Fibroblast of upper back skin (primary cell): ENCODE data around the gene TMC1.

Experiments used
- DNase-seq: peaks from one replicate; pipeline ENCODE4 v3.0.0-alpha.2; 2013

TMC1 gene

DNA sequence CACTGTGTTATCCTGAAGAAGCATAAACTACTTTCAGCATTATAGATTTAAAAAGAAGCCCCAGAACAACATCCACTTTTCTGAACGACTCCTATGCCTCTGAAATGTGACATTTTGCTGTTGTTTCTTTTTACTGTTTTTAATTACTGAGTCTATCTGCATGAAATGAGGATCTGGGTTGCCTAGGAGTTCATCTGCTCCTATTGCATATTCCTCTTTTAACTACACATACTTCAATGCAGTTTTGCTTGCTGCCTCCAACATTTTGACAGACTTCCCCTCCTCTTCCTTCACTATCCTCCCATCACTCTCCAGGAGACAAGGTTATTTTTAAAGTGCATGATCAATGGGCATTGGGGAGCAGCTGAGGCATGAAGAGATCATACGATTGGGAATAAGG, 164.5 kb downstream of the TMC1 start:
- DNase-seq, result no peak

DNA sequence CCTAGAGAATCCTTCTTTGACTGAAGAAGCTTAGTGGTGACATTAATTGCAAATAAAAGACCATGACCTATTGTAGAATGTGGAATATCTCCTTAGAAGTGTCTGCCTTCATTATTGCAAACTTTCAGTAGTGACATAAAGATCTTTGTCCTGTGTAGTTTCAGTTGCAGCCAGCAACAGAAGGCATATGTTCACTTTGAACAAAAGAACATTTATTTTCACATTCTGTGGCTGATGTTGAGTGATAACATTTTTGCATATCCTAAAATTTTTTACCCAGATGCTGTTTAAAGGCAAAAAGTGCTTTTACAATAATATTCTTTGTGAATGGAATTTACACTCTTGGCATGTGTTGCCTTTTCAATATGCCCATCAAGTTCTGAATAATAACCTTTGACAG, 165.9 kb downstream of the TMC1 start:
- DNase-seq, result no peak

DNA sequence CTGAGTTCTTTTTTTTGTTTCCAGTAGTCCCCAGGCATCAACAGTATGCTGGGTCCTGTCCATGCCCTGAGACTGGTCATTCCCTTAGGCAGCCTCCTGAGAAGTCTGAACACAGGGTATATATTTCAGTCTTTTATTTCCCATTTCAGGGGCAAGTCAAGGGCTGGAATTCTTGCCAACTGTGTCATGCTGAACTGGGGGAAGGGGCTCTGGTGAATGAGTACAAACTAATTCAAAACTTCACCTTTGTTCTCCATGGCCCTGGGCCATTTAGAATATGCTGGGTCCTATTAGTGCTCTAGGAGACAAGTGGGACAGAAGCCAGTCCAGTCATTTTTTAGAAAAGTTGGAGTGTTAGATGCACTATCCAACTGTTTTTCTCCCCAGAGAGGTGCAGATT, 170.3 kb downstream of the TMC1 start:
- DNase-seq, result no peak

DNA sequence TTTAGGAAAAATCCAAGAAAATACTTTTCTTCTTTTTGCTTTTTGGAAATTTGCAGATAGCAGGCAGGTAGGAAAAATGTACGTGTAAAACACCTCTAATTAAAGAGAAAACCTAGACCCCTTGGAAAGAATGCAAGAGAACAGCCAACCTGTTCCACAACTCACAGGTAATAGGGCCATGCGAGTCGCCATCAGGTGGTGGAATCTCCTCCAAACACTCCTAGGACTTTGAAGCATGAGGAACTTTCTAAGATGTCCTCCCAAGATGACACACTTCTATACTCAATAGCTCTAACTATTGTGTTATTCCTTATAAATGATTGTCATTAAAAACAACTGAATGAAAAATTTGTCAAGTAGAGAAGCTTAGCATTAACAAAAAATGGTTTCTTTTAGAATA, 174.0 kb downstream of the TMC1 start:
- no peak for DNase-seq

DNA sequence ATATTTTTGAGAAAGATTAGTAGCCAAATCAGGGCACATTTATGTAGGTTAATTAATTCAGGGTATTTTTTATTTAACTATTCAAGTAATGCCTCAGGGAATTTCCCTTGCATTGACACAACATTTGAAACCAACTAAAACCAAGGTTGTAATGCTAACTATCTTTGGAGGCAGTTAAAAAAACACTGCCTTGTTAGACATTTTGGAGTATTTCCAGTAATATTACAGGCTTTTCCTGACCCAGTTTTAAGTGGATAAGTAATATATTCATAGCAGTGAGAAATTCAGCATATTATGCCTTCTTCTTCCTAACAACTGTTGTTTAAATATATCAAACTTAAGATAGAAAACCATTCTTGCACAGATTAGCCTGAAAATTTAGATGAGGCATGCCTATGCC, 175.1 kb downstream of the TMC1 start:
- no peak for DNase-seq

DNA sequence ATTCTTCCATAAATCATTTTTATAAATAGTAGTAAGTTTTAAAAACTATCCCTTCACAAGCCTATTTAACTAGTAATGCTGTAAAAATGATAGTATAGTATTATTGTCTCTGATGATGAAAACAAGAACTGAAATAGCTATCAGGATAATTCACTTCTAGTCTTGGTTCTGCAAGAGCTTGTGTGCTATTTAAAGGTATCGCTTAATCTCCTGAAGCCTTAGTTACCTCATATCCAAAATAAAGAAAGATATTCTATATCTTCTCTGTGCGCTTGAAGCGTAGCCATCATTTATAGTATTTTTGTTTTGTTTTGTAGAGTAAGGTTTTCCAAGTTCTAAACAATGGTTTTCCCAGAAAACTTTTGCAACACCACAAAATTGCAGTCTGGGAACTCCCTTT, 180.1 kb downstream of the TMC1 start:
- DNase-seq, result no peak

DNA sequence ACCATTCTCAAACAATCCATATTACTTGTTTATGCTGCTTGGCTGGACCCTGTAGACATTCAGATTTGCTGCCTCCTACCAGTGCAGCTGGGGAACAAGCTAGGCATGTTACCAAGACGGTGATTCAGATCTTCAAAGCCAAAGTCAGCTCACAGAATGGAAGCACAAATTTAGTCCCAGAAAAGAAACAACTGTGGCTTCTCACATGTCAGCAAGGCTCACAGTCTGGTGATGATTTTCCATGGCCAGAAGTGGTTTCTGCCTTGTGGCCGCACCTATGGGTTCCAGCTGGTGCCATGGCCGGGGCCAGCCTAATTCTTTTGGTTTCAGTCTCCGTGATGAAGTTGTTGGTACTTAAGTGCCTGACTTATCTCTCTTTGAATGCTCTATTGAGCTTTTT, 182.2 kb downstream of the TMC1 start:
- peak; percentile 39 for DNase-seq

DNA sequence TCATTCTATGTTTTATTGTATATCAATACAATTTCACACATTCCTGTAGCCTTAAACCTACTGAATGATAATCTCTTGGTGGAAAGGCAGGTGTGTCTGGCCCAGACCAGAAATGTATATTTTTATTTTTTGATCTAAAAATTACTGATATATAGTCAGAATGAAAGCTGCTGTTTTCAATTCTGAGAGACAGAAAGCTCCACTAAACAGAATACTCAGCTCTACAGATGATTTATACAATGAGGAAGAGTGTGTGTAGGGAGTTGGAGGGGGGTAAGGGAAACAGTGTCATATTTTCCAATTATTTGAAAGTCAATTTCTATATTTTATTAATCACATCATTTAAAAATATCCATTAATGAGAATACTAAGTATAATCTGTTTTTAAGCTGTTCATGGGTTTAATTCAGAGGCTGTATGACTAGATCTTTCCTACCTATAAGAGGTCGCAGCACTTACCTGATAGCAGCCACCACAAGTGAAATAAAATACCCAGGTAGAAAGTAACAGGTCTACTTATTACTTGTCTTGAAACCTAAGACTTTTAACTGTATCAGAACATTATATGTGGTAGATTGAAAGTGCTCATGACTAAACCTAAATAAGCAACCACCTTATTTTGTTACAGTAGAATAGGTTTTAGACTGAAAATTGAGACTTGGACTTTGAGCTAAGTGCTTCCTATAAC, 183.4 kb downstream of the TMC1 start:
- no peak for DNase-seq

DNA sequence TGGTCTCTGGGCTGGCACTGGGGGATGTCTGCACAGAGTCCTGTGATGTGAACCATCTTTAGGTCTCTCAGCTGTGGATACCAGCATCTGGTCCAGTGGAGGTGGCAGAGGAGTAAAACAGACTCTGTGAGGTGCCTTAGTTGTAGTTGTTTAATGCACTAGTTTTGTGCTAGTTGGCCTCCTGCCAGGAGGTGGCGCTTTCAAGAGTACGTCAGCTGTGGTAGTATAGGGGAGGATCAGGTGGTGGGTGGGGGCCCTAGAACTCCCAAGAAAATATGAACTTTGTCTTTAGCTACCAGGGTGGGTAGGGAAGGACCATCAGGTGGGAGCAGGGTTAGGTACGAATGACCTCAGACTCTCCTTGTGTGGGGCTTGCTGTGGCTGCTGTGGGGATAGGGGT, 197.1 kb downstream of the TMC1 start:
- DNase-seq, result no peak

DNA sequence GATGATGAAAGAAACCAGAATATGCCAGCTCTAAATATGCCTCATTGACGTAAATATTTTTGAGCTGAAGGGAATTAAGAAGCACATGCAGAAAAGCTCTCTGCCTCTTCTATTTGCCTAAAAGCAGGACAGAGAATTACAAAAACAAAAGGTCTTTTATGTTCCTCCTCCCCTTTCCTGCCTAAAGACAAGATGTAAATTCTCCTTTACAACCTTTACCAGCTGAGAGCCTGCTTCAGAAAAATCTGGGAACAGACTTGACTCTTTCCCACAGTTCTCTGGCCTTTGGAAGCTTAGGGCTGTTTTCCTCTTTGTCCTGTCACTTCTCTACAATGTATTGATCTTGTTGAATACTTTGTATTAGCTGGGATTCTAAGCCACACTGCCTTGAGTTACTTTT, 199.7 kb downstream of the TMC1 start:
- no peak for DNase-seq

DNA sequence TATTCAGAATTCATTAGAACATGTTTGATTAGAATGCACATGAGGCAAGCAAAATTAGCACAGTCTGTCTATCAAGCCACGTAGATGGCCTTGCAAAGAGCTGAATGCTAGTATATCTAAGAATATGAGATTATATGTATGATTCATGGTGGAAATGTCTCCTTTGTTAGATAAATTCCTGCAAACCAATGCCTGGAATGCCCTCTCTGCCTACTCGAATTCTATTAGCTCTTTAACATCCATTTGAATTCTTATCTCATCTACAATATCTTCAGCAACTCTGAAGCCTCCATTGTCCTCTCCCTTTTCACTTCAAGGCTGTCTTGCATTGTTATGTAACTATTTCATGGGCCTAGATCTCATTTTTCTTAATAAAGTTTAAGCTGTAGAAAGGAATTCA, 205.5 kb downstream of the TMC1 start:
- DNase-seq, result peak; percentile 11

DNA sequence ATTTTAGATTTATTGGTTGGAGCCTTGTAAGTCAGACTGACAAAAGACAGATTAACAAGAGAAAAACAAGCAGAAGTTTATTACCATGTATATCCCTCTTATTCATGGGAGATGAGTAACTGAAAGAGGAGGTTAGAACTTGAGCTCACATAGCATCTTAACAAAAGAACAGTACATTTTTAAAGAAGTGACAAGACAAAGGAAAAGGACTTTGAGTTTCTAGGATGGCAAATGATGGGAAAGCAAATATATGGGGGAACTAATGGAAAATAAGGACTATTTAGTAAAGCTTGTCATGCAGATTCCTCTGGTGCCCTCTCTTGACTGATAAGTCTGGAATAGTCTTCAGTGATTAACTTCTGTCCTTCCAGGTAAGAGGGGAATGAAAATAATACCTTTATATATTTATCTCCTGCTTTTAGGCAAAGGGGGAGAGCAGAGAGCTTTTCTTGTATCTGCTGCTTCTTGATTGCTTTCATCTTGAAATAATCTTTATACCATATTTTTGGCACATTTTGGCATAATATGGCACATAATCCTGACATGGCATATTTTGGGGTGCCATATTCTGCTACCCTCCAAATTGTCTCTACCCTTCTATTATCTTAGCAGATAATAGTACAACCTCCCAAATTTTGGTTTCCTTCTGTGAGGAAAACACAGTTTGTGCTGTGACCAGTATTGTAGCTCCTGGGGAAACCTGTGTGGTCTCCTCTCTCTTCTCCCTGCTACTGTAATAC, 206.8 kb downstream of the TMC1 start:
- DNase-seq, result no peak

DNA sequence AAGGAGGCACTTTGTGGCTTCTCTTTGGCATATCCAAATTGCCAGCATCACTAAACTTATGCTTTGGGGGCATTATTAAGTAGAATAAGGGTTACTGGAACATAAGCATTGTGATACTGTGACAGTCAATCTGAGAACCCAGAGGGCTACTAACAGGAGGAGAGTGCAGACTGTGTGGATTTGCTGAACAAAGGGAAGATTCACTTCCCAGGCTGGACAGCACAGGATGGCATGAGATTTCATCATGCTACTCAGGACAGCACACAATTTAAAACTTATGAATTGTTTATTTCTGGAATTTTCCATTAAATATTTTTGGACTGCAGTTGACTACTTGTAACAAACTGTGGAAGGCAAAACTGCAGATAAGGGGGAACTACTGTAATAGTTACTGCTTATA, 212.5 kb downstream of the TMC1 start:
- DNase-seq, result peak; percentile 10

DNA sequence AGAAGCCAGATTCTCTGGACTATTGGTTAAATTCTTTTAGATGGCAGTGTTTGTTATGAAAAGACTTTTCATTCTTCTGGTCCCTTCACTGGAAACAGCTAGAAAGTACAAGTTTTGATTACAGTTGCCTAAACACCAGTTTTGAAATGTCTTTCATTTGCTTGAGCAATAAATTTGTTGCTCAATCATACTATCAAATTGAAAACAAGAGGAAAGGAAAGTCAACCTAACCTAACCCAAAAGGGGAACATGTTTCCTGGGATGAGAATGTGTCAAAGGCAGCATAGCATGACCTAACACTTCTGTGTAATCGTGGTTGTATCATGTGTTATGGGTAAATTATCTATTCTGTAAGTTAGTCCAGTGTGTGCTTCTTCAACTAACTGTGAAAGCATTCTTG, 213.2 kb downstream of the TMC1 start:
- no peak for DNase-seq

DNA sequence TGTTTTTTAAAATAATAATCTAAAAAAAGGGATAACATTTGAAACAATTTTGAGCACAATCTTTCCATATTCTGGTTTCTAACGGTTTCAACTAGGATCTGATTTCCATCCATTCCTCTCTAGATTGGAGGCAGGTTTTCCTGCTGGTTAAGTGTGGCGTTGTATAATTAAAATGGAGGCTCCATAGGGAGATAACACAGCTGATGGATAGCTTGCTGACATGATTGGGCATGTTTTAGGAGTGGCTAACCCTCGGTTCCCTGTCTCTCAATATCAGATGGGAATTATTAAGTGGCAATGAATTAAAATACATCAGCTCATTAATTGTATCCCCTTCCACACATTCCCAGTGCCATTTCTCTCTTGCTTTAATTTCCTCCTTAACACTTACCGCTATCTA, 222.4 kb downstream of the TMC1 start:
- DNase-seq, result no peak

DNA sequence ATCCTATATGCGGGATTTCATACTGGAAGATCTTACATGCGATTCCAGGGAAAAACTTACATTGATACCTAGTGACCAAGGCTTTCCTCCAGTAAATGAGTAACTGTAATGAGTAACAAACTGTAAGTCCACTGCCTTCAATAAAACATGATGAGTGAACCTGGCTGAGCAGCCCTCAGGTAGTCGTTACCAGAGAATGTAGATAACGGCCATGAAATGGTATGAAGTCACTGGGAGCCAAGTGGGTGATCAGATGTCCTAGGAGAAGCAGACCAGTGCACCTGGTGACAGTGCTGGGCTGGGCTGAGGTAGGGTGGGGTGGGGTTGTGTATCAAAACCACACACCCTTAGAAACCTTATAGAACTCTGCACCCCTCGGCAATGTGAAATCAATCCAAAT, 227.9 kb downstream of the TMC1 start:
- no peak for DNase-seq

DNA sequence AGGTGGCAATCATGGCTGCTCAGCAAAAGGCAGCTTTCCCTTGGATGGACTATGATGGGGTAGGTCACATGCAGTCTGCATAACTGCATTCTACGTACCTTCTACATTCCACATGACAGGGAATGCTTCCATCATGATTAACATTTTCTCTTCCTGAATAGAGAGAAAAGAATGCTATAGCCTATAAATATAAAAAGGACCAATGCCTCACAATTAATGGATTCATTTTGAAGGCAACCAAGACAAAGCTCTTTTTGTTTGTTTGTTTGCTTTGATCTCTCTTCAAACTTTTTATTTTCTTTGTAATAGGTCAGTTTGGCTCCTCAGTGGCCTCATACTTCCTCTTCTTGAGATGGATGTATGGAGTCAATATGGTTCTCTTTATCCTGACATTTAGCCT, 230.1 kb downstream of the TMC1 start:
- peak; percentile 12 for DNase-seq

DNA sequence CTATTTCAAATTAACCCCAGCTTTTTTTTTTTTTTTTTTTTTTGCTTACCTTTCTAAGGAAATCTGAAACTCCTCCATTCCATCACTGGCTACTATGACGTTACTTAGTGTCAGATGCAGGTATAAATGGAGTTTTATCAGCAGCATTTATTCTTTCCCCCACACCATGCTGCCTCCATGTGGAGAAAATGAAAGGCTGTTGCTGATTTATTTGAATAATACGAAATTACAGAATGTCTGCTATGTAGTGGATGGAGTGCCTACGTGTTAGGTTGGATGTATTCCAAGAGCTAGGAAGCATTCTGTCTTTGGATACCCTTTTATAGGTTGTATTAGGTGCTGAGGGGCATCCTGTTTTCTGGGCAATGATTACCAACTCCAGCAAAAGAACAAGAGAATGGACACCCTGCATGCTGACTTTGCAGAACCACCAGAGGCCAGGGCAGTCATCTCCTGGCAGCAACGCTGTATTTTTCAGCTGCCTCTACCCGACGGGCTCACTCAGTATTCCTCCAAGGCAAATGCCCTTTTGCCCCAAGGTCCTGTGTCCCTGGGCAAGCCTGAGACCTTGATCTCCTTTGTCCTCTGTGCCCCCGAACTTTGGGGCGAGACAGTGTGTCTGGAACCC, 232.0 kb downstream of the TMC1 start:
- peak; percentile 31 for DNase-seq

DNA sequence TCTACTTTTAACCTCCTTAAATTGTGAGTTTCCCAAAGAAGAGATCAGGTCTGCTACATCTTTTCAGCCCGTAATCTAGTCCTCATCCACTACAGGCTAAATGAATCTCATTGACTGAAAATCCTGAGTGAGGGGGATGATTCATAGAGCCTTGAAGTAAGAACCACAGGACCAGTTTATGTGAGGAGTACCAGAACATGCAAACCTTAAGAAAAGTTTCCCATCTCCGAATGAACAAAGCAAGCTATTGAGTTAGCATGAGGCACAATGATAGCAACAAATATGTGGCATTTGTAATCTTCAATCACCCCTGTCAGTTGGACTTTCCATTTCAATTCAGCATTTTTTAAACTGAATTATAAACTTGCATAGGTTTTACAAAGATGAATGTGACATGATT, 234.4 kb downstream of the TMC1 start:
- no peak for DNase-seq

DNA sequence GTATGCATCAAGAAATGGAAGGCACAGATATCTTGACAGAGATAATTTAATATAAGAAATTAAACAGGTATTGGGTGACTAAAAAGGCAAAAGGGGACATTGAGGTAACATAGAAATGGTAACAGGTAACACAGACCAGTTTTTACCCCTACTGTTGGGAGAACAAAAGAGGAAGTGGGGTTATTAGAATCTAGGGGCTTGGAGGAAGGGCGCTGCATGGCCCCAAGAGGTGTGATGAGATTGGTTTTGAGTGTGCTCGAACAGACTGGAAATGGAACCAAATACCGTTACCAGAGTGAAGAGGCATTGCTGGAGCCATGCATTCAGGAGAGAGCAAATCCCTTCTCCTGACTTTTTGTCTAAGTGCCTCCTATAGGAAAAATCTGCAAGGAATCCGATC, 237.5 kb downstream of the TMC1 start:
- DNase-seq, result no peak

DNA sequence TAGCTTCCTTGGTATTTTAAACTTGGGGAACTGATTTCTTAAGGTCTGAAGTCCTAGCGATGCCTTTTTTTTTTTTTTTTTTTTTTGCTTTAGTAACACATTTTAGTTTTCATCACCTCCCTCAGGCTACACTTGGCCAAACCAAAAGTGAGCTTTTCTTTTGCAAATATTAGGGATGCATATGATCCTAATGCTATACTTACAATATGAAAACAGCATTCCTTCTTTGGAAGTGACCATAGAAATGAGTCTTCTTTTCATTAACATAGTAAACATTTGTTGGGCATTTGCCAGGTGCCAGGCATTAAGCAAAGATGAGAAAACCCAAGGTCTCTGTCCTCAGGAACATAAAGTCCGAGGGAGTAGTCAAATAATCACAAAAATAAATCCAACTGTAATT, 241.6 kb downstream of the TMC1 start:
- DNase-seq, result no peak

DNA sequence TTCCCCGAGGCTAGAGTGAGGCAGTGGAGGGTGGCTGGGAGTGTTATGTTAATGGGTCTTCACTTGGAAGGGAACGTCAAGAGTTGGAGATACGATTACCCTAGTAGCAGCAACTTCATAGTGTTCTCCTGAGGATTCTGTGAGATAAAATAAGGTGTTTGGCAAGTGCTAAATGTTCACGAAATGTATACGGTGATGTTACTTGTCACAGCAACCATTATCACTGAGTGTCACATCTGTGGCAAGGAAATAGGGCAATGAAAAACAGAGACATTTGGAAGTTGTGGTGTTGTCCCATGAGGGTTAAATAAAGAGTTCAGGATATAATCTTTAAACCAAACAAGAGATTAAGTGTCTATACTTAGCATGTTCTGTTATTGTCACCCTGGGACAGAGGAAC, 248.1 kb downstream of the TMC1 start:
- no peak for DNase-seq

DNA sequence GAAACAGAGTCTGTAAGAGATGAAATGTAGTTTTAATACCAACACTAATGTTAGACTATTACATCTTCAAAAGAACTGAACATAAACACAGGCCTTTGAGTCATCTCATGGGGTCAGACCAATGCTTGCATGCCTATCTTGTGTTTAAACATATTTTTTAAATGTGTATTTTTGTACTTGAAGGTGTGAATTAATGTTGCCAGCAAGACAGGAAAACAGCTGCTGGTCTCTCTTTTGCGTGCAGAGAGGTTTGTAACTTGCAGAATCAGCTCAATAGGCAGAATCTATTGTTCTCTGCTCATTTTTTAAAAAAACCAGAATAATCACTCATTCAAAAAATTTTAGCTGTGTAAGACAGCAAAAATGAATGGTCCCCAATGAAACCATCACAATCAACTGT, 251.3 kb downstream of the TMC1 start:
- peak; percentile 22 for DNase-seq

DNA sequence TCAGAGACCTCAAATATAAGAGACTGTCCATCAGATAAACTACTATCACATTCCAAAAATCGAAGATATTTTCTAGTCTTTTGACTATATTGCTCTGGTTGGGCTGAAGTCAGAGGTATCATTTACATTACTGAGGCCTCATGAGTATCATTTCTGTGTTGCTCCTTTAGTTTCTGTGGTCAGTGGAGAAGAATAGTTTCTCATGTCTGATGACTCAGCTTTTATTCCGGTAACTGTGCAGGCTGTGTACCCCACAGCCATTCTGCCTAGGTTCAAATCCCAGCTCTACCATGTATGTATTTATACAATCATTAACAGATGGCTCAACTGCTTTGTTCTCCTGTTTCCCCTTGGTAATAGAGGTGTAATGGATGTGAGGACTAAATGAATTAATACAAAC, 252.2 kb downstream of the TMC1 start:
- peak; percentile 64 for DNase-seq

DNA sequence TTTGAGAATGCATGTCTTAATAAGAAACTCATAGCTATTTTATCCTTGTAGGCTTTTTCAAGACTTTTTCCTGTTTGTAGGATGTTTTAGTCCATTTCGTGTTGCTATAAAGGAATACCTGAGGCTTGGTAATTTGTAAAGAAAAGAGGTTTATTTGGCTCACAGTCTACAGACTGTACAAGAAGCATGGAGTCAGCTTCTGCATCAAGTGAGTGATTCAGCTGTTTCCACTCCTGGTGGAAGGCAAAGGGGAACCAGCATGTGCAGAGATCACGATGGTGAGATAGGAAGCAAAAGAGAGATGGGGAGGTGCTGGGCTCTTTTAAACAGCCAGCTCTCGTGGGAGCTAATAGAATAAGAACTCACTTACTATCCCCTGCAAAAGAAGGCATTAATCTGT, 254.2 kb downstream of the TMC1 start:
- DNase-seq, result no peak
